IMR-90 (cell line): Measurements from ENCODE around the gene BECN2. TPM values are rescaled to one million over a fixed set of nuclear protein-coding genes. Genes with fewer than 3 reads are reported as not detected.

ENCODE experiments used
- ATAC-seq: fragments of 200-7000 bp; cut with Tn5 transposase; 2 replicates; pipeline ENCODE4 v1.9.1; 2020; ENCODE audit warnings: low read depth, mild to moderate bottlenecking, moderate library complexity
- BruUV-seq: library from RNA; stranded (reverse); fragments of 400-500 nt; replicated peaks from 2 replicates; lab custom pipeline; 2021; lab: Mats Ljungman, UMichigan
- CTCF ChIA-PET: fragments of 300-600 bp; formaldehyde crosslinking; extraction: SDS; loops from one replicate; lab custom pipeline; 2021; ENCODE audit warnings: antibody characterized with exemption; lab: Yijun Ruan, JAX
- POLR2A ChIA-PET: fragments of 300-600 bp; sonication (Branson Sonifier 250); formaldehyde crosslinking; loops from one replicate; lab custom pipeline; 2022; ENCODE audit warnings: antibody characterized with exemption; ENCODE audit not compliant: unreplicated experiment; lab: Charles Lee
- DNase-seq: peaks from one replicate; pipeline ENCODE4 v3.0.0; 2013
- H2AFZ ChIP-seq: replicated peaks from 2 replicates; pipeline ENCODE3; 2013; ENCODE audit warnings: low read length, mild to moderate bottlenecking; ENCODE audit not compliant: poor library complexity
- H2AK5ac ChIP-seq: 2 replicates; pipeline ENCODE4 v1.6.1; 2013; ENCODE audit warnings: low read depth, low read length, inconsistent platforms
- H2AK9ac ChIP-seq: replicated peaks from 2 replicates; pipeline ENCODE3; 2013; ENCODE audit warnings: mild to moderate bottlenecking, low read depth, low read length, moderate library complexity; ENCODE audit not compliant: poor library complexity
- H2BK120ac ChIP-seq: 2 replicates; pipeline ENCODE4 v1.6.1; 2013; ENCODE audit warnings: low read depth, low read length, inconsistent platforms
- H2BK15ac ChIP-seq: 3 replicates; pipeline ENCODE4 v1.6.1; 2013; ENCODE audit warnings: low read depth, low read length, inconsistent platforms
- H2BK20ac ChIP-seq: 2 replicates; pipeline ENCODE4 v1.6.1; 2013; ENCODE audit warnings: low read depth, mild to moderate bottlenecking, inconsistent platforms, low read length, moderate library complexity
- H2BK5ac ChIP-seq: 2 replicates; pipeline ENCODE4 v1.6.1; 2013; ENCODE audit warnings: mild to moderate bottlenecking, low read depth, low read length, inconsistent platforms; ENCODE audit not compliant: poor library complexity, severe bottlenecking
- H3K14ac ChIP-seq: replicated peaks from 2 replicates; pipeline ENCODE4 v1.6.1; 2013; ENCODE audit warnings: low read depth, low read length, inconsistent platforms
- H3K18ac ChIP-seq: 2 replicates; pipeline ENCODE4 v1.6.1; 2013; ENCODE audit warnings: low read depth, low read length, control low read depth
- H3K23ac ChIP-seq: 2 replicates; pipeline ENCODE4 v1.6.1; 2013; ENCODE audit warnings: low read depth, low read length, inconsistent platforms
- H3K27ac ChIP-seq: 2 replicates; pipeline ENCODE4 v1.5.1; 2013; ENCODE audit warnings: mild to moderate bottlenecking, control low read depth, low read length; ENCODE audit not compliant: insufficient read depth
- H3K27me3 ChIP-seq: 2 replicates; pipeline ENCODE4 v1.6.1; 2013; ENCODE audit warnings: low read length; ENCODE audit not compliant: control insufficient read depth, insufficient read depth
- H3K36me3 ChIP-seq: 2 replicates; pipeline ENCODE4 v1.6.1; 2013; ENCODE audit warnings: low read length, mixed read lengths; ENCODE audit not compliant: control insufficient read depth, insufficient read depth
- H3K4ac ChIP-seq: 2 replicates; pipeline ENCODE4 v1.6.1; 2013; ENCODE audit warnings: low read depth, low read length, inconsistent platforms
- H3K4me1 ChIP-seq: 2 replicates; pipeline ENCODE4 v1.6.1; 2013; ENCODE audit warnings: low read length, mixed read lengths; ENCODE audit not compliant: control insufficient read depth, insufficient read depth
- H3K4me2 ChIP-seq: 2 replicates; pipeline ENCODE4 v1.6.1; 2013; ENCODE audit warnings: low read depth, mild to moderate bottlenecking, control low read depth, low read length, moderate library complexity
- H3K4me3 ChIP-seq: 2 replicates; pipeline ENCODE4 v1.5.1; 2013; ENCODE audit warnings: low read depth, mild to moderate bottlenecking, control low read depth, low read length, moderate library complexity; ENCODE audit not compliant: insufficient read depth
- H3K56ac ChIP-seq: 2 replicates; pipeline ENCODE4 v1.6.1; 2013; ENCODE audit warnings: low read length, inconsistent platforms; ENCODE audit not compliant: insufficient read depth; ENCODE audit errors: extremely low read depth
- H3K79me1 ChIP-seq, 2 experiments: 2 replicates each; pipeline ENCODE4 v1.6.1; 2013; ENCODE audit warnings: low read length in 2 of 2, inconsistent platforms in 1 of 2, low read depth in 1 of 2
- H3K9ac ChIP-seq: 2 replicates; pipeline ENCODE4 v1.6.1; 2013; ENCODE audit warnings: low read depth, low read length, control low read depth
- H3K9me1 ChIP-seq: 2 replicates; pipeline ENCODE4 v1.6.1; 2013; ENCODE audit warnings: low read length, inconsistent platforms; ENCODE audit not compliant: insufficient read depth
- H3K9me3 ChIP-seq: 2 replicates; pipeline ENCODE4 v1.6.1; 2013; ENCODE audit warnings: low read length; ENCODE audit not compliant: control insufficient read depth, insufficient read depth
- H4K20me1 ChIP-seq: 2 replicates; pipeline ENCODE4 v1.6.1; 2013; ENCODE audit warnings: low read length, inconsistent platforms; ENCODE audit not compliant: insufficient read depth
- H4K5ac ChIP-seq: 2 replicates; pipeline ENCODE4 v1.6.1; 2013; ENCODE audit warnings: mild to moderate bottlenecking, low read depth, low read length, control low read depth
- H4K8ac ChIP-seq, 2 experiments: 2 replicates each; pipeline ENCODE4 v1.6.1; 2013; ENCODE audit warnings: low read depth in 2 of 2, low read length in 2 of 2, control low read depth in 1 of 2, inconsistent platforms in 1 of 2
- H4K91ac ChIP-seq: 2 replicates; pipeline ENCODE4 v1.6.1; 2013; ENCODE audit warnings: low read depth, low read length, inconsistent platforms; ENCODE audit not compliant: insufficient read depth
- USF2 ChIP-seq: fragments of 150-350 bp; IDR thresholded peaks from 2 replicates; pipeline ENCODE4 v1.6.1; 2017; ENCODE audit warnings: mild to moderate bottlenecking, antibody characterized with exemption, low read length, low read depth
- WGBS, 2 experiments: methylation state at CpG; one replicate each; pipeline versions ENCODE4 v1.1.5 to v1.1.7; 2013; ENCODE audit warnings: missing lambda C conversion rate in 2 of 2; ENCODE audit not compliant: insufficient read length in 1 of 2; ENCODE audit errors: extremely low coverage in 2 of 2; 5-methylcytosine and 5-hydroxymethylcytosine counted together
- dilution Hi-C: fragments of 300-500 bp; cut with HindIII; formaldehyde crosslinking; loops from one replicate; pipeline ENCODE4 v1.14.3; 2018; ENCODE audit warnings: low sequenced_read_pairs; ENCODE audit not compliant: unreplicated experiment
- in situ Hi-C: fragments of 300-500 bp; cut with MboI; formaldehyde crosslinking; loops from 3 replicates; pipeline ENCODE4 v1.14.3; 2019; ENCODE audit warnings: low sequenced_read_pairs, inconsistent platforms, mixed read lengths
- intact Hi-C: fragments of 100-400 bp; cut with micrococcal nuclease; formaldehyde crosslinking; loops from 2 replicates; pipeline ENCODE4 v1.10.0; 2022
- polyA plus RNA-seq, 3 experiments: library from polyadenylated mRNA; depleted of rRNA; stranded (reverse); fragments of >200 nt; gene quantifications; 2 replicates each; pipeline ENCODE4 v1.2.3, GENCODE V29; 2012; ENCODE audit warnings: low replicate concordance in 1 of 3
- total RNA-seq: library from RNA; depleted of rRNA; stranded (reverse); fragments of >200 nt; gene quantifications from 2 replicates; pipeline ENCODE4 v1.2.3, GENCODE V29; 2012
- TF ChIP-seq, protein P1 (sequence below): conservative IDR thresholded peaks from 2 replicates; pipeline ENCODE4 v1.5.1; 2012; ENCODE audit warnings: mild to moderate bottlenecking, low read depth, low read length, improper control_type of control experiment

Gene BECN2
- total and polyA plus RNA-seq, 2 of the 4 experiments (the other 2 are of a cell fraction), result not detected

- in situ Hi-C loops (loop anchor here (25.0 kb wide), 1 partner anchor 448 kb away; the partner anchor contains the start of gene KMO), intact Hi-C loops (loop anchor here (2.0 kb wide), 1 partner anchor 89 kb away; no protein-coding TSS in a partner anchor)
- DNase-seq, result peak; percentile 34
Observed at GRCh38 chr1:241985787-241986186, 28.2 kb downstream of the BECN2 start.

More at GRCh38 chr1:241985787-241986186, 28.2 kb downstream of the BECN2 start:
- no peak overlapping the region for H2AK5ac ChIP-seq
- no peak overlapping the region for H2BK20ac ChIP-seq
- H3K4ac ChIP-seq, result no peak overlapping the region
- H2AK9ac ChIP-seq, result no peak overlapping the region
- no peaks in the 10 kb centered on the region for H4K20me1 ChIP-seq
- no peaks in the 10 kb centered on the region for H3K4me1 ChIP-seq
- no peak overlapping the region for H4K91ac ChIP-seq
- no peak overlapping the region for H4K5ac ChIP-seq
- H3K4me2 ChIP-seq, result no peak overlapping the region
- no peak overlapping the region for H2AFZ ChIP-seq
- ChIA-PET CTCF (interaction anchor here (0.6 to 1.1 kb wide), 4 partner anchors 13 to 108 kb away, joined by 3 to 6 read pairs (median 3); partner anchors contain the start of gene MAP1LC3C), POLR2A (no interaction called here)
- no peak overlapping the region for H3K14ac ChIP-seq
- H3K27ac ChIP-seq, result no peak overlapping the region
- H3K79me1 ChIP-seq, result no peaks in the 10 kb centered on the region
- H2BK15ac ChIP-seq, result no peak overlapping the region
- peak; percentile 61 for ATAC-seq
- no TSS peak for BruUV-seq
- H4K8ac ChIP-seq, result no peak overlapping the region
- dilution Hi-C loops, result no loop called here
- TF ChIP-seq, protein P1, sequence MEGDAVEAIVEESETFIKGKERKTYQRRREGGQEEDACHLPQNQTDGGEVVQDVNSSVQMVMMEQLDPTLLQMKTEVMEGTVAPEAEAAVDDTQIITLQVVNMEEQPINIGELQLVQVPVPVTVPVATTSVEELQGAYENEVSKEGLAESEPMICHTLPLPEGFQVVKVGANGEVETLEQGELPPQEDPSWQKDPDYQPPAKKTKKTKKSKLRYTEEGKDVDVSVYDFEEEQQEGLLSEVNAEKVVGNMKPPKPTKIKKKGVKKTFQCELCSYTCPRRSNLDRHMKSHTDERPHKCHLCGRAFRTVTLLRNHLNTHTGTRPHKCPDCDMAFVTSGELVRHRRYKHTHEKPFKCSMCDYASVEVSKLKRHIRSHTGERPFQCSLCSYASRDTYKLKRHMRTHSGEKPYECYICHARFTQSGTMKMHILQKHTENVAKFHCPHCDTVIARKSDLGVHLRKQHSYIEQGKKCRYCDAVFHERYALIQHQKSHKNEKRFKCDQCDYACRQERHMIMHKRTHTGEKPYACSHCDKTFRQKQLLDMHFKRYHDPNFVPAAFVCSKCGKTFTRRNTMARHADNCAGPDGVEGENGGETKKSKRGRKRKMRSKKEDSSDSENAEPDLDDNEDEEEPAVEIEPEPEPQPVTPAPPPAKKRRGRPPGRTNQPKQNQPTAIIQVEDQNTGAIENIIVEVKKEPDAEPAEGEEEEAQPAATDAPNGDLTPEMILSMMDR, result peak; percentile 35
- TF ChIP-seq USF2, result no peak
- H3K9ac ChIP-seq, result no peak overlapping the region
- H3K56ac ChIP-seq, result no peak overlapping the region
- H2BK120ac ChIP-seq, result no peak overlapping the region
- H3K36me3 ChIP-seq, result no peaks in the 10 kb centered on the region
- H3K9me1 ChIP-seq, result no peaks in the 10 kb centered on the region
- H2BK5ac ChIP-seq, result no peak overlapping the region
- no peak overlapping the region for H3K4me3 ChIP-seq
- H3K9me3 ChIP-seq, result no peaks in the 10 kb centered on the region; the same call in 1 of the 2 replicates
- H3K18ac ChIP-seq, result no peak overlapping the region
- H3K27me3 ChIP-seq, result no peaks in the 10 kb centered on the region
- WGBS, 2 experiments, result 50% methylated on average over 4 of the region's 10 CpGs; no CpG with 5 or more reads in 1 of the 2 experiments
- no peak overlapping the region for H3K23ac ChIP-seq
